Stimulated activated CD8-positive, alpha-beta memory T cell treated with anti-CD3 and anti-CD28 coated beads, Interleukin-12 subunit alpha, Interleukin-12 subunit beta, amount 100 ng/mL, for 24 hours (primary cell): ENCODE measurements around the gene AK4.
A peak's percentile ranks its signal among the peaks of the same experiment; 100 is the strongest.
"Not testable (repeated sequence)": the region's sequence is repeated elsewhere in the genome, so short reads cannot be mapped to it uniquely, and the experiment has no call there.

Experiments used
- DNase-seq: peaks from one replicate; pipeline ENCODE4 v3.0.0-alpha.2; 2020; ENCODE audit errors: extremely low read depth

Gene AK4

GRCh38 chr1:65148178-65148547 lies at the start of gene AK4:
Gene AK4, plus strand, starts transcription at chr1:65148203. Its CDS starts 205 bp downstream, at chr1:65148408.
- DNase-seq: not testable (repeated sequence)

- DNase-seq: no peak
Observed at GRCh38 chr1:65103807-65104206, 44.2 kb upstream of the AK4 start.

- no peak for DNase-seq
Observed at GRCh38 chr1:65104854-65105534, 43.0 kb upstream of the AK4 start.

- DNase-seq: no peak
Observed at GRCh38 chr1:65105596-65105995, 42.4 kb upstream of the AK4 start.

GRCh38 chr1:65108025-65108642 lies 39.9 kb upstream of the AK4 start:
- no peak for DNase-seq

GRCh38 chr1:65109487-65109886 lies 38.5 kb upstream of the AK4 start:
- DNase-seq: no peak

GRCh38 chr1:65112811-65113210 lies 35.2 kb upstream of the AK4 start:
- no peak for DNase-seq

- no peak for DNase-seq
Observed at GRCh38 chr1:65113298-65113697, 34.7 kb upstream of the AK4 start.

- DNase-seq: no peak
Observed at GRCh38 chr1:65114322-65114721, 33.7 kb upstream of the AK4 start.

GRCh38 chr1:65119951-65120350 lies 28.1 kb upstream of the AK4 start:
- DNase-seq: no peak

- DNase-seq: not testable (repeated sequence)
Observed at GRCh38 chr1:65129104-65129503, 18.9 kb upstream of the AK4 start.

- no peak for DNase-seq
Observed at GRCh38 chr1:65138524-65138923, 9.5 kb upstream of the AK4 start.

GRCh38 chr1:65139793-65140192 lies 8.2 kb upstream of the AK4 start:
- DNase-seq: not testable (repeated sequence)

GRCh38 chr1:65141394-65141793 lies 6.6 kb upstream of the AK4 start:
- no peak for DNase-seq

- DNase-seq: no peak
Observed at GRCh38 chr1:65141918-65142317, 6.1 kb upstream of the AK4 start.

- not testable (repeated sequence) for DNase-seq
Observed at GRCh38 chr1:65143112-65143658, 4.8 kb upstream of the AK4 start.

- DNase-seq: no peak
Observed at GRCh38 chr1:65146908-65147423, 1.0 kb upstream of the AK4 start.

- DNase-seq: no peak
Observed at GRCh38 chr1:65147424-65148177, 402 bp upstream of the AK4 start.

GRCh38 chr1:65148548-65149350 lies 746 bp downstream of the AK4 start:
- DNase-seq: peak; percentile 3

GRCh38 chr1:65149351-65150107 lies 1.5 kb downstream of the AK4 start:
- DNase-seq: no peak

- no peak for DNase-seq
Observed at GRCh38 chr1:65150108-65150463, 2.1 kb downstream of the AK4 start.
